HG03159 (cell line): ENCODE results near the gene PLXNA2.
A peak's percentile ranks its signal among the peaks of the same experiment; 100 is the strongest.

Experiments used
- ATAC-seq: cut with Tn5 transposase; IDR thresholded peaks from one replicate; pipeline ENCODE4 v1.9.1; 2021; ENCODE audit warnings: mild to moderate bottlenecking, moderate library complexity; ENCODE audit not compliant: unreplicated experiment

The PLXNA2 gene, protein sequence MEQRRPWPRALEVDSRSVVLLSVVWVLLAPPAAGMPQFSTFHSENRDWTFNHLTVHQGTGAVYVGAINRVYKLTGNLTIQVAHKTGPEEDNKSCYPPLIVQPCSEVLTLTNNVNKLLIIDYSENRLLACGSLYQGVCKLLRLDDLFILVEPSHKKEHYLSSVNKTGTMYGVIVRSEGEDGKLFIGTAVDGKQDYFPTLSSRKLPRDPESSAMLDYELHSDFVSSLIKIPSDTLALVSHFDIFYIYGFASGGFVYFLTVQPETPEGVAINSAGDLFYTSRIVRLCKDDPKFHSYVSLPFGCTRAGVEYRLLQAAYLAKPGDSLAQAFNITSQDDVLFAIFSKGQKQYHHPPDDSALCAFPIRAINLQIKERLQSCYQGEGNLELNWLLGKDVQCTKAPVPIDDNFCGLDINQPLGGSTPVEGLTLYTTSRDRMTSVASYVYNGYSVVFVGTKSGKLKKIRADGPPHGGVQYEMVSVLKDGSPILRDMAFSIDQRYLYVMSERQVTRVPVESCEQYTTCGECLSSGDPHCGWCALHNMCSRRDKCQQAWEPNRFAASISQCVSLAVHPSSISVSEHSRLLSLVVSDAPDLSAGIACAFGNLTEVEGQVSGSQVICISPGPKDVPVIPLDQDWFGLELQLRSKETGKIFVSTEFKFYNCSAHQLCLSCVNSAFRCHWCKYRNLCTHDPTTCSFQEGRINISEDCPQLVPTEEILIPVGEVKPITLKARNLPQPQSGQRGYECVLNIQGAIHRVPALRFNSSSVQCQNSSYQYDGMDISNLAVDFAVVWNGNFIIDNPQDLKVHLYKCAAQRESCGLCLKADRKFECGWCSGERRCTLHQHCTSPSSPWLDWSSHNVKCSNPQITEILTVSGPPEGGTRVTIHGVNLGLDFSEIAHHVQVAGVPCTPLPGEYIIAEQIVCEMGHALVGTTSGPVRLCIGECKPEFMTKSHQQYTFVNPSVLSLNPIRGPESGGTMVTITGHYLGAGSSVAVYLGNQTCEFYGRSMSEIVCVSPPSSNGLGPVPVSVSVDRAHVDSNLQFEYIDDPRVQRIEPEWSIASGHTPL (N-terminal part only)

GRCh38 chr1:208243967-208244916 lies at the start of gene PLXNA2:
PLXNA2 (minus strand) TSS chr1:208244384; CDS start chr1:208217922, 26,462 bp downstream.
- peak; percentile 54 for ATAC-seq

DNA sequence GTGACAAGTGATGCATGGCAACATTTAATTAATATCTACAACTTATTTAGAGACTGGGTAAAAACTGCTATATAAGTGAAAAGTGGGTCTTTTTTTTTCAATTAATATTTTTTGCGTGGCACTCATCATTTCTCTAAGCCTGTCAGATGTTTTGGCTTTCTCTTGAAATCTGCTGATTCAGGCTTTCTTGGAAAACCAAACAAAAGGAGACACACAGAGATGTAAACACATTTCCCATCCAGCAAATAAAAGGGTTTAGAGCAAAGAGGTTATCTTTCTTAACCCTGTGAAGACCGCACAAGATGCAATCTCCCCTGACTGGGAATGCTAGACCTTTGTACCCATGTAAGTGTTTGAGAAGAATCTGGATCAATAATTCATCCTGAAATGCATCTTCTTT lies 48.7 kb upstream of the PLXNA2 start:
- ATAC-seq = no peak

DNA sequence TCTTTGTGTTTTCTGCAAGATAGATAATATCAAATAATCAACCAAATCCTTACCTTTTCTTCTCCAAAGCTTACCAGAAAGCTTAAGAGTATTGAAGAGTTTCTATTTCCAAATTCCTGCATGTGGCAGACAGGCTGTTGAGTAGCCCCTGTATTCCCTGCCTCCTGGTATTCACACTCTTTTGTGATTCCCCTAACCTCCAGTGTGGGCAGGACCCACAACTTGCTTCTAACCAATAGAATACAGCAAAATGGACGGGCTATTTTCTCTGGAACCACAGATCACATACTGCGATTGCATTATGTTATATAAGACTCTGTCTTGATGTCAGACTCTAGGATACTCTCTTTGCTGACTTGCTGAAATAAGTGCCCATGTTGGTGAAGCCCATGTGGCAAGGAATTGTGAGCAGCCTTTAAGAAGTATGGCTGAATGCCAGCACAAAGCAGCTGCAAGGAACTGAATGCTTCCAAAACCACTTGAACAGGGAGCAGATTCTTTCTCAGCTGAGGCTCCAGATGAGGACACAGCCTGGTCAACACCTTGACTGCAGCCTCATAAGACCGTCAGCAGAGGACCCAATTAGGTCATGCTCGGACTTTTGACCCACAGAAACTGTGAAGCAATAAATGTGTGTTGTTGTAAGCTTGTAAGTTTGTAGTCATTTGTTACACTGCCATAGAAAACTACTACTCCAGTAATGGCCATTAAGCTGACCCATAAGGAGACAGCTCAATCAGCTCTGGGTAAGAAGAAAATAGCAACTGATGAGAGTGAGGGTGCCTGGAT lies 47.9 kb upstream of the PLXNA2 start:
- no peak for ATAC-seq

- no peak for ATAC-seq
These were observed 46.9 kb upstream of the PLXNA2 start for GRCh38 chr1:208291129-208291528.

DNA sequence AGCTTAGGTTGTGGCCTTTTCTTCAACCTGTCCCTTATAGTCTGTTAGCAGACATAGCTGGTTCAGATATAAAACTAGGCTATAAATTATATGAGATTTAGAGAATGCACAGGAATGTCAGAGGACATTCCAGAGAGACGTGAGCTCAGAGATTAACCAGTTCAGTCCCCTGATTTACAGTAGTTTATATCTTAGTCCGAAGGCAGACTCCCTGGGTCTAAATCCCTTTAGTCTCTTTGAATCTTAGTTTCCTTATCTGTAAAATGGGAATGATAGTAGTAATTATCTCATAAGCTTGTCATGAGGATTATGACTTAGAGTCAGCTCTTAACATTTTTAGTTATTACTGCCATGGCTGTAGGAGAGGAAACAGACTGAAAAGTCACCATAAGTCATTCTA lies 45.5 kb upstream of the PLXNA2 start:
- ATAC-seq = no peak

- no peak for ATAC-seq
These were observed 44.3 kb upstream of the PLXNA2 start for GRCh38 chr1:208288495-208288894.

- ATAC-seq = no peak
These were observed 36.7 kb upstream of the PLXNA2 start for GRCh38 chr1:208280681-208281450.

- ATAC-seq = no peak
These were observed 35.8 kb upstream of the PLXNA2 start for GRCh38 chr1:208279826-208280588.

- ATAC-seq = no peak
These were observed 34.5 kb upstream of the PLXNA2 start for GRCh38 chr1:208278638-208279037.

GRCh38 chr1:208276757-208277435 lies 32.7 kb upstream of the PLXNA2 start:
- no peak for ATAC-seq

DNA sequence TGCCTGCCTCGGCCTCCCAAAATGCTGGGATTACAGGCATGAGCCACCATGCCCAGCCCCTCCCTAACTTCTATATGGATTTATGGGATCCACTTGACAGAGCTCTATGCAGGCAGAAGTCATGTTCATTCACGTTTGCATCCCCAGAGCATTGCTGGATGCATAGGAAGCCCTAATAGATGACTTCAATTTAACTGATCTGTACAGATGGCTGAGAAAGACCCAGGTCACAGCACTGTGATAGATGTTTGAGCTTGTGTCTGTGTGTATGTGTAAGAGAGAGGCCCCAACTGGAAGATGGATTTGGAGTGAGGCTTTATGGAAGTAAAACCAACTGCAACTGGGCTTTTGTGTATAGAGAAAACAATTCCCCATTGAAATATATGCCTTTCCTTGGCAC lies 30.9 kb upstream of the PLXNA2 start:
- no peak for ATAC-seq

DNA sequence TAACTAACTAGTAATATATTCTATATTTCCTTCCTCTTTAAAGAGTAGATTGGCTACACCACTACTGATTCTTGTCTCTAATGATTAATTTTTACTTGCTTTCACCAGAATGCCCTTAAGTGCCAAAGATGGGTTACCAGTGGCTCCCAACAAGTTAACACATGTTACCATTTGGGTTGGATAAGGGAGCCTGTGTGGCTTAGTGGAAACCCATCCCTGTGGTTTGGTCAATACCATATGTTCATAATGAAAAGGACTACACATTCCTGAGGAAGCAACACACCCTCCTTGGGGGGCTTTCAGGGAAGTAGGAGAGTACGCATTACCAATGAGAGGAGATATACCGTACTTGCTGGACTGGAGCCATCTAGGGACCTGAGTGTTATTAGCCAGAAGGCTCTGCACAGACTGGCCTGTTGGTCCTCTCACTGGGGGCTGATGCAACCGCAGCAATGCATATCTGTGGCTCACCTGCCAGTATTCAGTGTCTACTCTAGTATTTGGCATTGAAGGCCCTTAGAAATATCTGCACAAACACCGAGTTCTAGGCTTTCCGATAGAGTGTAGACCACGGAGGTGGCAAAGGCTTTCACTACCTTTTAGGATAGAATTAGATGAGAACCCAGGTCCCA lies 29.3 kb upstream of the PLXNA2 start:
- ATAC-seq = no peak

DNA sequence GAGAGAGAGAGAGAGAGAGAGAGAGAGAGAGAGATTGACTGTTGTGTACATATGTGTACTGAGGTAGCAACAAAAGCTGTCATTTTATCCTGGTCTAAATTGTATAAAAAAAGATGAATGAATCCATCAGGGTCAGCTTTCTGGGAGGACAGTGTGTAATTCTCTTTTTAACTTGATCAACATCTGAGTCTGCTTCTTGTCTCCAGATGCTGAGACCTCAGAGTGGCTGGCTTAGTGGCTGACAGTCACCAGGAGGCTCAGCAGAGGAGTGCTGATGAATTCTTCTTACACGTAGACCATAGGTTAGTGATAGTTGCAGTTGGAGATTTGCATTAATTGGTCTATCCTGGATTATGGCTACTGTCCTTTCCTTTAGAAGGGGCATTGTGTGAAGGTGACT lies 28.5 kb upstream of the PLXNA2 start:
- ATAC-seq = no peak

DNA sequence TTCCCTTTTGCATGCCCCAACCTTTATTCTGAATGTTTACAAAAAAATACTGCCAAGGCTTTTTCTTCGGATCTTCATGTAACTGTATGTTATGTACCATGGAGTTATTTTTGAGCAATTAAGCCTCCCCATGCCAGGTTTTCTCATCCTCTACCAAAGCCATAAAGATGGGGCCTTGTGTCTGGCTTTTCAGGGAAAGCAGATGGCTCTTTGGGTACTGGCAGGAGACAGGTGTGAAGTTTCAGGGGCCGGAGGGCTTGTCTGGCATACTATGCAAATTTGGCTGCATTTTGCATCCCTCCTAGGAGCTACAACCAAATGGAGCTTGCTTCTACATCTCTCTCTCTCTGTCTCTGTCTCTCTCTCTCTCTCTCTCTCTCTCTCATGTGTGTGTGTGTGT lies 28.1 kb upstream of the PLXNA2 start:
- ATAC-seq = no peak

- no peak for ATAC-seq
These were observed 27.1 kb upstream of the PLXNA2 start for GRCh38 chr1:208271236-208271635.

DNA sequence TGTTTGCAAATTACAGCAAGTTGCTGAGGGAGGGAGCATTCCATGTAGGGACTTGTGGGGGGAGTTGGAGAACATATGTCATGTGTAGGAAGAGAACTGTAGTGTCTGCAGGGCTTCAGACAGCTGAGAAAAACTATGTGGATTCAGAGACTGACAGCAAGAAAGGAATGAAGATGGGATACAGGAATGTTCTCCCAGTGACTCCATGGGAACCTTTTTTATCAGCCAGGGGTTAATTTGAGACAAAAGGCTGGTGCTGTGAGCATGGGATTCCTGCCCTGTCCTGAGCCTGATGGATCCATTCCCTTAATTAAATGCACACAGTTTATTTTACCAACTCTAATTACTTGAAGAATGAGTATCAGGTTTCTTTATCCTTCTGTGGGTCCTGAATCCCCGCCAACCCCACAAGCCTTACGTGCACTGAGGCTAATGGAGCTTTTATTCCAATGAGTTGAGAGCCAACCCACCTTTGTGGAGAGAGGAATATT lies 26.5 kb upstream of the PLXNA2 start:
- no peak for ATAC-seq

DNA sequence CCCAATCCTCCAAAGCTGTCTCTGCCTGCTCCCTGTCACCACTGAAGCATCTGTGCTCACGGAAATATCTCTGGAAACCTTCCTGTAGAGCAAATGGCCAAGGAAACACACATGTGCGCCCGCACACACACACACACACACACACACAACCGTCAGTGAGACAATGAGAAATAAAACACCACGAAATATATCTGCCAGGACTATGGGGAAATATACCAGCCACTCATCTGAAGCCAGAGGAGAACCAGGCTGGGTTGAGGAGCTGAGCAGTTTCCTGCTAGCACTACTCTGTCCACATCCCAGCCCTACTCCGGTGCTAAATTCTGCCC lies 25.1 kb upstream of the PLXNA2 start:
- ATAC-seq = no peak
